ENCODE measurements around the gene LY6G6F. TPM values are rescaled to one million over a fixed set of nuclear protein-coding genes. Genes with fewer than 3 reads are reported as not detected.

The LY6G6F gene
- total and polyA plus RNA-seq, 2 of the 13 experiments (the other 11 are each of a cell fraction or from before 2014, with no cell fraction given): not detected

DNA sequence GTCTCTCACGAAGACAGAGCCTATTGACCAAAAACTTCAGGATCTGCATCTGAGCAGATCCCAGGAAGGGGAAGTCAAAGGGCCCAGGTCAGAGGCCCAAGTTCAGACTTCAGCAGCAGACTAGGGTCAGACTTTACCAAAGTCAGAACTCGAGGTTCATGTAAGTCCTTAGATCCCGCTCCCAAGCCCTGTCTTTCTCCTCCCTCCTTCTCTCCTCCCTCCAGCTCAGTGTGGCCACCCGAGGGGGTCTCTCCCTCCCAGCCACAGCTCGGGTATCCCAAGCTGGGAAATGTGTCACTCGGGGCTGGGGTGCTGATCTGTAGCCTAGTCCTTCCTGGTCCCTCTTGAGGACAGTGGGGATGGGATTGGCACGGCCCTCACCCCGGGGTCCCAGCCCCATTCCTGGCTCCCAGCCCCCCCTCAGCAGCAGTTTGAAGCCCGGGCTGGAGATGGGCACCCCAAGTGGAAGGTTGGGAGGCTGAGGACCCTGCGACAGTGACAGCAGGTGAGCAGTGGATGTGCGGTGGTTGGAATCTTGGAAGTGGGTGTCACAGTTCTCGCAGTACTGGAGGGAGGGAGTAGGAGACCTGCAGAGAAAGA is 44.4 kb upstream of the LY6G6F start:
- Histone ChIP-seq H2AFZ (ENCODE audit: low read length) (no peak overlapping the region), H3K27me3 (ENCODE audit: control insufficient read depth in 1 of 2, insufficient read depth in 2 of 2, low read length in 2 of 2) (no peaks in the 10 kb centered on the region; a peak in 1 of 5 replicates), H3K27ac (ENCODE audit: extremely low read length, insufficient read depth, low read length) (peak overlapping the region; percentile 15), H3K79me2 (ENCODE audit: insufficient read depth, low read length) (peaks cover 66% of the 10 kb centered on the region), H3K4me3 (replicated peaks in 1 of 3; ENCODE audit: insufficient read depth in 1 of 3, low read depth in 2 of 3, low read length in 3 of 3) (no peak overlapping the region), H4K20me1 (ENCODE audit: insufficient read depth, low read length) (peaks cover 18% of the 10 kb centered on the region; the same call in 1 of the 2 replicates), H3K4me1 (ENCODE audit: insufficient read depth, low read length) (peaks cover 77% of the 10 kb centered on the region), H3K4me2 (ENCODE audit: low read depth, low read length) (peak overlapping the region; percentile 94; the same call in 1 of the 2 replicates), H3K36me3 (replicated peaks in 1 of 2; ENCODE audit: control insufficient read depth in 1 of 2, insufficient read depth in 2 of 2, low read length in 2 of 2) (peaks cover 10 to 24% of the 10 kb centered on the region in 2 experiments), H3K9me3 (ENCODE audit: low read length) (no peaks in the 10 kb centered on the region), H3K9ac (ENCODE audit: insufficient read depth, low read depth, low read length) (no peak overlapping the region)
- DNase-seq (ENCODE audit: low spot score) (no peak), FAIRE-seq (no peak), ATAC-seq (no peak)
- BruUV-seq (replicated peaks): no TSS peak
- ChIA-PET CTCF (ENCODE audit: low intra/inter-chr PET ratio, low total read pairs) (no interaction called here), POLR2A (interaction anchor here (1.1 to 7.4 kb wide), 7 partner anchors 8 to 104 kb away, joined by 3 to 438 read pairs (median 23); partner anchors contain the start of genes ABHD16A, APOM, BAG6 and CLIC1)
- 92% methylated on average over 12 of the region's 12 CpGs for WGBS (ENCODE audit: low lambda C conversion rate)
- intact Hi-C loops (cut with micrococcal nuclease; ENCODE audit: unreplicated experiment) (no loop called here), in situ Hi-C loops (cut with HindIII; ENCODE audit: extremely low pct_ligation_motif_present, low pct_unique_long_range_greater_than_20kb) (no loop called here)
- TF ChIP-seq ZFP90 (CRISPR knock-in tag; IDR thresholded peaks at IDR 0.05; ENCODE audit: borderline replicate concordance) (no peak), MED1 (CRISPR knock-in tag; IDR thresholded peaks at IDR 0.05) (peak; percentile 21; the same call in 1 of the 2 replicates), DZIP1 (CRISPR knock-in tag; IDR thresholded peaks at IDR 0.05) (0 out of 2 replicates have a peak, but pooled peaks have one; percentile 59), ATF7-NPFF (CRISPR knock-in tag; IDR thresholded peaks at IDR 0.05; ENCODE audit: low read depth) (no peak), ARID5B (CRISPR knock-in tag; IDR thresholded peaks at IDR 0.05) (no peak), ZNF510 (CRISPR knock-in tag; IDR thresholded peaks at IDR 0.05; ENCODE audit: low read depth) (no peak), SNAPC2 (CRISPR knock-in tag; IDR thresholded peaks at IDR 0.05) (peak; percentile 40; the same call in 1 of the 2 replicates), SIN3B (IDR thresholded peaks at IDR 0.05; ENCODE audit: low read length) (no peak), POLR2G (IDR thresholded peaks at IDR 0.05; ENCODE audit: low read depth, low read length) (peak; percentile 48; the same call in 1 of the 2 replicates), FOXC1 (CRISPR knock-in tag; IDR thresholded peaks at IDR 0.05; ENCODE audit: borderline replicate concordance) (no peak), AGO2 (optimal IDR thresholded peaks at IDR 0.05; ENCODE audit: low read depth, low read length) (peak; percentile 89), ZBTB20 (CRISPR knock-in tag; IDR thresholded peaks at IDR 0.05; ENCODE audit: borderline replicate concordance, low read depth) (0 out of 2 replicates have a peak, but pooled peaks have one; percentile 26), FOXK1 (CRISPR knock-in tag; IDR thresholded peaks at IDR 0.05; ENCODE audit: borderline replicate concordance, low read depth) (no peak)
- TF ChIP-seq, protein P1, sequence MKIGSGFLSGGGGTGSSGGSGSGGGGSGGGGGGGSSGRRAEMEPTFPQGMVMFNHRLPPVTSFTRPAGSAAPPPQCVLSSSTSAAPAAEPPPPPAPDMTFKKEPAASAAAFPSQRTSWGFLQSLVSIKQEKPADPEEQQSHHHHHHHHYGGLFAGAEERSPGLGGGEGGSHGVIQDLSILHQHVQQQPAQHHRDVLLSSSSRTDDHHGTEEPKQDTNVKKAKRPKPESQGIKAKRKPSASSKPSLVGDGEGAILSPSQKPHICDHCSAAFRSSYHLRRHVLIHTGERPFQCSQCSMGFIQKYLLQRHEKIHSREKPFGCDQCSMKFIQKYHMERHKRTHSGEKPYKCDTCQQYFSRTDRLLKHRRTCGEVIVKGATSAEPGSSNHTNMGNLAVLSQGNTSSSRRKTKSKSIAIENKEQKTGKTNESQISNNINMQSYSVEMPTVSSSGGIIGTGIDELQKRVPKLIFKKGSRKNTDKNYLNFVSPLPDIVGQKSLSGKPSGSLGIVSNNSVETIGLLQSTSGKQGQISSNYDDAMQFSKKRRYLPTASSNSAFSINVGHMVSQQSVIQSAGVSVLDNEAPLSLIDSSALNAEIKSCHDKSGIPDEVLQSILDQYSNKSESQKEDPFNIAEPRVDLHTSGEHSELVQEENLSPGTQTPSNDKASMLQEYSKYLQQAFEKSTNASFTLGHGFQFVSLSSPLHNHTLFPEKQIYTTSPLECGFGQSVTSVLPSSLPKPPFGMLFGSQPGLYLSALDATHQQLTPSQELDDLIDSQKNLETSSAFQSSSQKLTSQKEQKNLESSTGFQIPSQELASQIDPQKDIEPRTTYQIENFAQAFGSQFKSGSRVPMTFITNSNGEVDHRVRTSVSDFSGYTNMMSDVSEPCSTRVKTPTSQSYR (CRISPR knock-in tag; IDR thresholded peaks at IDR 0.05; ENCODE audit: borderline replicate concordance): no peak
